B cell (primary cell): ENCODE data around the gene WDR27. TPM values are rescaled to one million over a fixed set of nuclear protein-coding genes. Genes with fewer than 3 reads are reported as not detected.

Source experiments
- ATAC-seq: fragments of 200-7000 bp; cut with Tn5 transposase; one replicate; pipeline ENCODE4 v1.10.0; 2021; ENCODE audit warnings: low read depth, mild to moderate bottlenecking, moderate number of reproducible peaks, moderate library complexity
- CTCF ChIA-PET: fragments of 350-600 bp; sonication (Branson Sonifier 250); formaldehyde crosslinking; loops from one replicate; lab custom pipeline; 2021; ENCODE audit warnings: antibody characterized with exemption, inconsistent platforms; lab: Charles Lee
- POLR2A ChIA-PET: fragments of 350-600 bp; sonication (Branson Sonifier 250); formaldehyde crosslinking; loops from one replicate; lab custom pipeline; 2021; ENCODE audit warnings: antibody characterized with exemption; lab: Charles Lee
- DNase-seq: peaks from one replicate; pipeline ENCODE4 v3.0.0; 2013
- H2AFZ ChIP-seq: 2 replicates; pipeline ENCODE4 v1.6.1; 2012; ENCODE audit warnings: mild to moderate bottlenecking, low read depth, low read length; ENCODE audit not compliant: insufficient read depth, poor library complexity, severe bottlenecking
- H3K27ac ChIP-seq, 2 donors: 1 replicate in 1 of 2; 2 replicates in 1 of 2; pipeline ENCODE4 v1.5.1; 2012 to 2013; ENCODE audit warnings: low read length in 2 of 2, mild to moderate bottlenecking in 2 of 2, moderate library complexity in 1 of 2
- H3K27me3 ChIP-seq, 4 experiments: fragments of 200-600 bp in 1 of 4; sonication (generic) in 1 of 4; replicated peaks in 1 of 4; 1 replicate in 2 of 4; 2 replicates in 2 of 4; pipeline versions ENCODE4 v1.6.1 to v1.7.0; 2013 to 2016; ENCODE audit warnings: low read length in 3 of 4, mild to moderate bottlenecking in 2 of 4, mixed read lengths in 1 of 4, moderate library complexity in 1 of 4; ENCODE audit not compliant: insufficient read depth in 4 of 4, control insufficient read depth in 3 of 4; ENCODE audit errors: control extremely low read depth in 1 of 4
- H3K36me3 ChIP-seq, 2 experiments: replicated peaks in 1 of 2; 1 replicate in 1 of 2; 2 replicates in 1 of 2; pipeline versions ENCODE4 v1.6.1 to v1.7.1; 2013; ENCODE audit warnings: low read length in 1 of 2; ENCODE audit not compliant: insufficient read depth in 2 of 2, control insufficient read depth in 1 of 2; ENCODE audit errors: control extremely low read depth in 1 of 2, extremely low read depth in 1 of 2
- H3K4me1 ChIP-seq, 2 donors: fragments of 200-600 bp in 1 of 2; sonication (generic) in 1 of 2; 1 replicate in 1 of 2; 2 replicates in 1 of 2; pipeline versions ENCODE4 v1.5.1 to v1.6.1; 2013 to 2017; ENCODE audit warnings: low read length in 2 of 2; ENCODE audit not compliant: control insufficient read depth in 2 of 2, insufficient read depth in 2 of 2
- H3K4me2 ChIP-seq: replicated peaks from 2 replicates; pipeline ENCODE3; 2012; ENCODE audit warnings: mild to moderate bottlenecking, low read depth, low read length; ENCODE audit not compliant: poor library complexity, severe bottlenecking
- H3K4me3 ChIP-seq, 5 experiments: fragments of 200-600 bp in 1 of 5; sonication (generic) in 1 of 5; 1 replicate in 3 of 5; 2 replicates in 2 of 5; pipeline versions ENCODE4 v1.5.1 to v1.7.0; 2011 to 2016; ENCODE audit warnings: low read length in 4 of 5, mild to moderate bottlenecking in 4 of 5, low read depth in 2 of 5, control low read depth in 1 of 5, moderate library complexity in 1 of 5; ENCODE audit not compliant: insufficient read depth in 1 of 5; ENCODE audit errors: control extremely low read depth in 1 of 5, extremely low read depth in 1 of 5
- H3K79me2 ChIP-seq: fragments of 200-600 bp; sonication (generic); one replicate; pipeline ENCODE4 v1.6.0; 2016; ENCODE audit warnings: low read length; ENCODE audit not compliant: control insufficient read depth, insufficient read depth
- H3K9ac ChIP-seq: fragments of 200-600 bp; sonication (generic); 2 replicates; pipeline ENCODE4 v1.6.1; 2017; ENCODE audit warnings: mild to moderate bottlenecking, low read length, moderate library complexity
- H3K9me3 ChIP-seq, 3 donors: one replicate each; pipeline versions ENCODE4 v1.6.1 to v1.7.1; 2013; ENCODE audit warnings: low read length in 2 of 3; ENCODE audit not compliant: control insufficient read depth in 2 of 3, insufficient read depth in 1 of 3; ENCODE audit errors: control extremely low read depth in 1 of 3
- H4K20me1 ChIP-seq: 2 replicates; pipeline ENCODE4 v1.6.0; 2012; ENCODE audit warnings: mild to moderate bottlenecking, low read length; ENCODE audit not compliant: insufficient read depth, control insufficient read depth, poor library complexity, severe bottlenecking
- H3K27ac Mint-ChIP-seq: one replicate; pipeline ENCODE4 v1.8.0; 2021; ENCODE audit warnings: mixed read lengths
- H3K27me3 Mint-ChIP-seq: one replicate; pipeline ENCODE4 v1.8.0; 2021; ENCODE audit warnings: mixed read lengths
- H3K4me1 Mint-ChIP-seq: one replicate; pipeline ENCODE4 v1.8.0; 2021; ENCODE audit warnings: mixed read lengths
- H3K4me3 Mint-ChIP-seq: one replicate; pipeline ENCODE4 v1.8.0; 2021; ENCODE audit warnings: mixed read lengths
- H3K9me3 Mint-ChIP-seq: one replicate; pipeline ENCODE4 v1.8.0; 2022; ENCODE audit warnings: mixed read lengths; ENCODE audit not compliant: insufficient read depth
- CTCF ChIP-seq: fragments of 200-600 bp; IDR thresholded peaks from one replicate; pipeline ENCODE4 v1.8.0; 2022; ENCODE audit warnings: antibody characterized with exemption, mild to moderate bottlenecking
- EZH2 ChIP-seq: IDR thresholded peaks from 2 replicates; pipeline ENCODE4 v1.6.1; 2012; ENCODE audit warnings: borderline replicate concordance, low read depth, mild to moderate bottlenecking, moderate library complexity, low read length; ENCODE audit not compliant: insufficient read depth, poor library complexity, severe bottlenecking
- WGBS: methylation state at CpG from one replicate; pipeline ENCODE4 v1.1.5; 2013; ENCODE audit warnings: missing lambda C conversion rate; ENCODE audit not compliant: insufficient coverage; 5-methylcytosine and 5-hydroxymethylcytosine counted together
- intact Hi-C: fragments of 100-400 bp; cut with micrococcal nuclease; formaldehyde crosslinking; loops from one replicate; pipeline ENCODE4 v1.10.0; 2022
- polyA plus RNA-seq: library from polyadenylated mRNA; depleted of rRNA; stranded (reverse); fragments of >200 nt; gene quantifications from 2 replicates; pipeline ENCODE4 v1.2.3, GENCODE V29; 2012
- total RNA-seq, 2 donors: library from RNA; stranded (reverse); fragments of 120-200 nt in 1 of 2; gene quantifications; 1 replicate in 1 of 2; 2 replicates in 1 of 2; pipeline versions ENCODE4 v1.2.3 to v1.2.4, GENCODE V29; 2013 to 2022

The WDR27 gene
- total and polyA plus RNA-seq, 2 donors (not counting 1 experiment from before 2014, with no cell fraction given) = 64.3 to 86.3 TPM

DNA sequence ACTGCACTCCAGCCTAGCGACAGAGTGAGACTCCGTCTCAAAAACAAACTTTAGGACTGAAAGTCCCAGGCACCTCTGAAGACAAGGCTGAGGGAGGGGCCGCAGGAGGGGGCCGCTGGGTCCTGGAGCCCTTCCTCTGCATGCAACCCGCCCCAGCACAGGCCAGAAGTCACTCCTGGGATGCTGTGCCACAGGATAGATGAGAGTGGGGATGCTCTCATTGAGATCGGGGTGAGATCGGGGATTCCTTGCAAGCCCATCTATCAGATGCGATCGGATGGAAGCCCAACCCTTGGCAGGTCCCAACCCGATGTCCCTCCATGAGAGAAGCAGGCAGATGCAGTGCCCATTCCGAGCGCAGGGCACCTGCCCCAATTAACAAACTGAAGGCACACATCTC is 66.5 kb downstream of the WDR27 start:
- Histone ChIP-seq H3K4me2 (no peak overlapping the region), H3K27ac (no peak overlapping the region), H4K20me1 (no peaks in the 10 kb centered on the region), H2AFZ (no peak overlapping the region), H3K36me3 (peaks cover 0 to 14% of the 10 kb centered on the region in 2 experiments), H3K4me3 (no peak overlapping the region), H3K27me3 (no peaks in the 10 kb centered on the region), H3K4me1 (no peaks in the 10 kb centered on the region), H3K79me2 (no peaks in the 10 kb centered on the region), H3K9me3 (no peaks in the 10 kb centered on the region), H3K9ac (no peak overlapping the region)
- no peaks in the 10 kb centered on the region for H3K27me3 Mint-ChIP-seq
- H3K4me1 Mint-ChIP-seq = no peaks in the 10 kb centered on the region
- no peaks in the 10 kb centered on the region for H3K9me3 Mint-ChIP-seq
- DNase-seq (no peak), ATAC-seq (no peak)
- POLR2A ChIA-PET = no interaction called here
- intact Hi-C loops = no loop called here
- no peak overlapping the region for H3K4me3 Mint-ChIP-seq
- H3K27ac Mint-ChIP-seq = no peak overlapping the region
- CTCF ChIA-PET = no interaction called here
- 98% methylated on average over 9 of the region's 12 CpGs for WGBS
- no peak for TF ChIP-seq EZH2
- no peak for TF ChIP-seq CTCF

- Histone ChIP-seq H3K4me3 (no peak overlapping the region), H3K27me3 (no peaks in the 10 kb centered on the region), H3K9me3 (no peaks in the 10 kb centered on the region), H3K27ac (no peak overlapping the region), H3K4me1 (no peaks in the 10 kb centered on the region), H4K20me1 (no peaks in the 10 kb centered on the region), H3K36me3 (peaks cover 0 to 11% of the 10 kb centered on the region in 2 experiments), H2AFZ (no peak overlapping the region), H3K9ac (no peak overlapping the region), H3K4me2 (no peak overlapping the region), H3K79me2 (no peaks in the 10 kb centered on the region)
- H3K27ac Mint-ChIP-seq = no peak overlapping the region
- H3K27me3 Mint-ChIP-seq = no peaks in the 10 kb centered on the region
- H3K4me1 Mint-ChIP-seq = no peaks in the 10 kb centered on the region
- no peaks in the 10 kb centered on the region for H3K9me3 Mint-ChIP-seq
- H3K4me3 Mint-ChIP-seq = no peak overlapping the region
- POLR2A ChIA-PET = no interaction called here
- ATAC-seq (no peak), DNase-seq (no peak)
- TF ChIP-seq EZH2 = no peak
- no peak for TF ChIP-seq CTCF
- WGBS = 100% methylated on average over 3 of the region's 11 CpGs
- intact Hi-C loops = no loop called here
- CTCF ChIA-PET = no interaction called here
These were observed 69.0 kb downstream of the WDR27 start for GRCh38 chr6:169632841-169633240.
